SK-N-MC (cell line): Measurements from ENCODE around the gene CAMKV.

Source experiments
- EZH2 ChIP-seq: fragments of 200-600 bp; sonication (generic); IDR thresholded peaks from one replicate; pipeline ENCODE4 v1.6.1; 2017; ENCODE audit warnings: antibody characterized with exemption
- POLR2AphosphoS5 ChIP-seq: IDR thresholded peaks from 2 replicates; pipeline ENCODE4 v1.6.1; 2012; ENCODE audit warnings: mild to moderate bottlenecking, low read depth, low read length, borderline replicate concordance

DNA sequence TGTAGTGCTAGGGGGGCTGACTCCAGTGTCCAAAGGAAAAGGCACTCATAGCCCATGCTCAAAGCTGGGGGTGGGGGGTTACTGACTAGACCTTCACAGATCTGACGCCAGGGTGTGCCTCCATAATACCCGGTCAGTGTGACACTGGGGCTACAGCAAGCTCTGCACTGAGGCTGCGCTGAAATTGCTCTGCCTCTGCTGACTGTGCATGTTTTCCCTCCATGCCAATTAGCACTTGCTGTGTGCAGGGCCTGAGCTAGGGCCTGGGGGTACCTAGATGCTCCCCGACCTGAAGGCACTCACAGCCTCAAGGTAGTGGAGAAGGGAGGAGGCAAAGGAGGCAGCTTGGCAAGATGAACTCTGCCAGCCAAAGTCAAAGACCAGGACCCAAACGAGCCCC, 5.2 kb downstream of the CAMKV start:
- TF ChIP-seq POLR2AphosphoS5 (no peak), EZH2 (no peak)
